ENCODE results near the gene MYO5B. TPM values are rescaled to one million over a fixed set of nuclear protein-coding genes. Genes with fewer than 3 reads are reported as not detected.

Gene MYO5B
- total RNA-seq, 1 donor from 2014 or later = 31.3 TPM

DNA sequence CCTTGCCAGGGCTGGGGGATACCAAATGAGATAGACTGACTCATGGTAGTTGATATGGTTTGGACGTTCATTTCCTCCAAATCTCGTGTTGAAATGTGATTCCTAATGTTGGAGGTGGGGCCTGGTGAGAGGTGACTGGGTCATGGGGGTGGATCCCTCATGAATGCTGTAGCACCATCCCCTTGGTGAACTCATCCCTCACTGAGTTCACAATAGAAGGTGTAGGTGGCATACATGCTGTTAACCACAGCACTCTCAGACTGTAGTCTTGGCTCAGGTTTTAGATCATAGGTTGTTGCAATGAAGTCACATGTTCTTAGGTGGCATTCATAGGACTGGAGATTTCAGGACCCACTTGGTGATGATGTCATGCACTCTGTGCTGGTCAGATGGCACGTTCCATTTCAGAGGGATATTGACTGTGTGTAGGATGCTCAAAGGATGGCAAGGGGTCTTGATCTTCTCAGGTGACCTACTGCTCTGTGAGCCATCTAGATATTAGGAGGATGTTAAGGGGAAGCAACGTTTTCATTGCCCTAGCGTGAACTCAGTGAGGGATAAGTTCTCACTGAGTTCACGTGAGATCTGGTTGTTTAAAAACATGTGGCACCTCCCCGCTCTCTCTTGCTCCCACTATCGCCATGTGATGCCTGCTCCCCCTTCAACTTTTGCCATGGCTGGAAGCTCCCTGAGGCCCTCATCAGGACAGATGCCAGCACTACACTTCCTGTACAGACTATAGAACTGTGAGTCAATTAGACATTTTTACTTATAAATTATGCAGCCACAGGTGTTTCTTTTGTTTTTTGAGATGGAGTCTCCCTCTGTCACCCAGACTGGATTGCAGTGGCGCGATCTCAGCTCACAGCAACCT is 307.8 kb downstream of the MYO5B start:
- FAIRE-seq = peak; percentile 99
- Histone ChIP-seq H3K27me3 (ENCODE audit: control insufficient read depth, insufficient read depth, low read length) (no peaks in the 10 kb centered on the region), H3K4me3 (ENCODE audit: low read depth, low read length) (no peak overlapping the region), H3K36me3 (ENCODE audit: control insufficient read depth, insufficient read depth, low read length) (no peaks in the 10 kb centered on the region)
- DNase-seq (ENCODE audit: low read depth) = peak; percentile 80
- no peak for TF ChIP-seq CTCF (IDR thresholded peaks at IDR 0.05; ENCODE audit: insufficient read depth, low read length, severe bottlenecking)

GRCh38 chr18:49884959-49885358 is 310.0 kb downstream of the MYO5B start:
- no peak overlapping the region for H3K4me3 ChIP-seq (ENCODE audit: low read depth, low read length)
- FAIRE-seq (peak; percentile 98), DNase-seq (ENCODE audit: low read depth) (peak; percentile 86)
- no peaks in the 10 kb centered on the region for H3K36me3 ChIP-seq (ENCODE audit: control insufficient read depth, insufficient read depth, low read length)
- H3K27me3 ChIP-seq (ENCODE audit: control insufficient read depth, insufficient read depth, low read length) = no peaks in the 10 kb centered on the region
- TF ChIP-seq CTCF (IDR thresholded peaks at IDR 0.05; ENCODE audit: insufficient read depth, low read length, severe bottlenecking) = no peak

- no peaks in the 10 kb centered on the region for H3K27me3 ChIP-seq (ENCODE audit: control insufficient read depth, insufficient read depth, low read length)
- H3K4me3 ChIP-seq (ENCODE audit: low read depth, low read length) = no peak overlapping the region
- no peak for DNase-seq (ENCODE audit: low read depth)
- no peak for FAIRE-seq
- no peaks in the 10 kb centered on the region for H3K36me3 ChIP-seq (ENCODE audit: control insufficient read depth, insufficient read depth, low read length)
- no peak for TF ChIP-seq CTCF (IDR thresholded peaks at IDR 0.05; ENCODE audit: insufficient read depth, low read length, severe bottlenecking)
Observed at GRCh38 chr18:49884465-49884864, 310.5 kb downstream of the MYO5B start.

- Histone ChIP-seq H3K27me3 (ENCODE audit: control insufficient read depth, insufficient read depth, low read length) (no peaks in the 10 kb centered on the region), H3K4me3 (ENCODE audit: low read depth, low read length) (no peak overlapping the region), H3K36me3 (ENCODE audit: control insufficient read depth, insufficient read depth, low read length) (no peaks in the 10 kb centered on the region)
- peak; percentile 7 for FAIRE-seq
- no peak for TF ChIP-seq CTCF (IDR thresholded peaks at IDR 0.05; ENCODE audit: insufficient read depth, low read length, severe bottlenecking)
- DNase-seq (ENCODE audit: low read depth) = no peak
Observed at GRCh38 chr18:49880661-49881060, 314.3 kb downstream of the MYO5B start.

- TF ChIP-seq CTCF (IDR thresholded peaks at IDR 0.05; ENCODE audit: insufficient read depth, low read length, severe bottlenecking) = no peak
- H3K27me3 ChIP-seq (ENCODE audit: control insufficient read depth, insufficient read depth, low read length) = no peaks in the 10 kb centered on the region
- no peak overlapping the region for H3K4me3 ChIP-seq (ENCODE audit: low read depth, low read length)
- no peaks in the 10 kb centered on the region for H3K36me3 ChIP-seq (ENCODE audit: control insufficient read depth, insufficient read depth, low read length)
- FAIRE-seq (no peak), DNase-seq (ENCODE audit: low read depth) (no peak)
Observed at GRCh38 chr18:49879271-49879580, 315.7 kb downstream of the MYO5B start.
